HEK293 (cell line): ENCODE results near the gene TRMT61A.

ENCODE experiments used
- CTCF ChIA-PET: fragments of 350-600 bp; formaldehyde crosslinking; extraction: SDS; loops from one replicate; lab custom pipeline; 2021; ENCODE audit warnings: antibody characterized with exemption; lab: Yijun Ruan, JAX
- POLR2A ChIA-PET: fragments of 300-600 bp; formaldehyde crosslinking; extraction: SDS; loops from one replicate; lab custom pipeline; 2020; ENCODE audit warnings: antibody characterized with exemption, inconsistent platforms; lab: Yijun Ruan, JAX
- H3K27ac ChIP-seq: fragments of 200-500 bp; sonication (Bioruptor generic); 2 replicates; pipeline ENCODE4 v1.5.1; 2014; ENCODE audit warnings: low read depth, low read length, control low read depth, inconsistent platforms; ENCODE audit errors: extremely low read depth
- H3K36me3 ChIP-seq, 2 experiments: fragments of 200-500 bp in 1 of 2; sonication (Bioruptor generic) in 1 of 2; 1 replicate in 1 of 2; 2 replicates in 1 of 2; pipeline ENCODE4 v1.5.1; 2014 to 2017; ENCODE audit warnings: inconsistent platforms in 2 of 2, low read length in 2 of 2; ENCODE audit not compliant: control insufficient read depth in 2 of 2, insufficient read depth in 1 of 2
- H3K4me1 ChIP-seq: fragments of 200-500 bp; sonication (Bioruptor generic); 2 replicates; pipeline ENCODE4 v1.5.1; 2014; ENCODE audit warnings: mild to moderate bottlenecking, low read length, inconsistent platforms; ENCODE audit not compliant: control insufficient read depth, insufficient read depth
- H3K4me3 ChIP-seq: 2 replicates; pipeline ENCODE4 v1.5.1; 2011; ENCODE audit warnings: low read depth, mild to moderate bottlenecking, control low read depth, low read length, moderate library complexity
- H3K9me3 ChIP-seq: fragments of 200-500 bp; sonication (Bioruptor generic); 2 replicates; pipeline ENCODE4 v1.5.1; 2014; ENCODE audit warnings: low read depth, low read length, inconsistent platforms; ENCODE audit not compliant: control insufficient read depth, insufficient read depth
- GLI2 ChIP-seq: fragments of 450-650 bp; formaldehyde crosslinking; IDR thresholded peaks from 2 replicates; pipeline ENCODE4; 2017; ENCODE audit warnings: missing biosample characterization, missing genetic modification characterization, low read depth, borderline replicate concordance
- MEIS1 ChIP-seq: sonication (generic); formaldehyde crosslinking; IDR thresholded peaks from 2 replicates; pipeline ENCODE4 v1.8.1; 2022; ENCODE audit warnings: missing genetic modification reagents, mild to moderate bottlenecking, borderline replicate concordance
- SALL2 ChIP-seq: fragments of 450-650 bp; formaldehyde crosslinking; IDR thresholded peaks from 2 replicates; pipeline ENCODE4 v1.5.0; 2017; ENCODE audit warnings: missing biosample characterization, mild to moderate bottlenecking, missing genetic modification characterization, borderline replicate concordance
- SETDB1 ChIP-seq: IDR thresholded peaks from one replicate; pipeline ENCODE4 v1.6.1; 2017; ENCODE audit warnings: mild to moderate bottlenecking, low read length, moderate library complexity, mixed read lengths; ENCODE audit not compliant: insufficient read length
- ZBTB20 ChIP-seq: fragments of 450-650 bp; formaldehyde crosslinking; IDR thresholded peaks from 2 replicates; pipeline ENCODE4 v1.5.1; 2016; ENCODE audit warnings: missing biosample characterization, missing genetic modification characterization
- ZNF19 ChIP-seq: fragments of 450-650 bp; formaldehyde crosslinking; IDR thresholded peaks from 2 replicates; pipeline ENCODE4; 2016; ENCODE audit warnings: missing biosample characterization, missing genetic modification characterization, low read depth
- ZNF223 ChIP-seq: fragments of 450-650 bp; formaldehyde crosslinking; IDR thresholded peaks from 2 replicates; pipeline ENCODE4 v1.5.1; 2016; ENCODE audit warnings: missing biosample characterization, missing genetic modification characterization
- ZNF23 ChIP-seq: fragments of 450-650 bp; formaldehyde crosslinking; IDR thresholded peaks from 2 replicates; pipeline ENCODE4 v1.5.1; 2016; ENCODE audit warnings: missing biosample characterization, missing genetic modification characterization, borderline replicate concordance
- ZNF274 ChIP-seq, 2 experiments: fragments of 200-500 bp in 1 of 2; fragments of 450-650 bp in 1 of 2; sonication (Bioruptor generic) in 1 of 2; formaldehyde crosslinking in 1 of 2; IDR thresholded peaks; 2 replicates each; pipeline versions ENCODE4 v1.5.1 to v1.6.1; 2014 to 2016; ENCODE audit warnings: borderline replicate concordance in 1 of 2, inconsistent platforms in 1 of 2, low read length in 1 of 2, missing biosample characterization in 1 of 2, missing genetic modification characterization in 1 of 2
- ZNF311 ChIP-seq: fragments of 450-650 bp; formaldehyde crosslinking; IDR thresholded peaks from 2 replicates; pipeline ENCODE4 v1.5.1; 2017; ENCODE audit warnings: missing biosample characterization, missing genetic modification characterization, borderline replicate concordance
- ZNF544 ChIP-seq: fragments of 450-650 bp; formaldehyde crosslinking; IDR thresholded peaks from 2 replicates; pipeline ENCODE4 v1.5.0; 2017; ENCODE audit warnings: missing biosample characterization, missing genetic modification characterization
- ZNF548 ChIP-seq: fragments of 450-650 bp; formaldehyde crosslinking; IDR thresholded peaks from 2 replicates; pipeline ENCODE4 v1.5.1; 2016; ENCODE audit warnings: missing biosample characterization, missing genetic modification characterization
- ZNF561 ChIP-seq: fragments of 450-650 bp; IDR thresholded peaks from 2 replicates; pipeline ENCODE4 v1.5.1; 2018; ENCODE audit warnings: missing biosample characterization, missing genetic modification characterization, borderline replicate concordance
- ZNF596 ChIP-seq: fragments of 450-650 bp; IDR thresholded peaks from 2 replicates; pipeline ENCODE4 v1.5.0; 2018; ENCODE audit warnings: missing biosample characterization, mild to moderate bottlenecking, missing genetic modification characterization, moderate library complexity
- ZNF629 ChIP-seq: fragments of 450-650 bp; formaldehyde crosslinking; IDR thresholded peaks from 2 replicates; pipeline ENCODE4 v1.5.1; 2017; ENCODE audit warnings: missing biosample characterization, missing genetic modification characterization
- ZNF777 ChIP-seq: fragments of 450-650 bp; formaldehyde crosslinking; IDR thresholded peaks from 2 replicates; pipeline ENCODE4 v1.5.1; 2017; ENCODE audit warnings: missing biosample characterization, missing genetic modification characterization, borderline replicate concordance
- TF ChIP-seq, protein P1 (sequence below): fragments of 450-650 bp; formaldehyde crosslinking; IDR thresholded peaks from 2 replicates; pipeline ENCODE4 v1.5.1; 2016; ENCODE audit warnings: missing biosample characterization, missing genetic modification characterization
- TF ChIP-seq, protein P2 (sequence below): fragments of 450-650 bp; formaldehyde crosslinking; conservative IDR thresholded peaks from 2 replicates; pipeline ENCODE4 v1.5.1; 2016; ENCODE audit warnings: low read depth, missing biosample characterization, missing genetic modification characterization
- TF ChIP-seq, protein P3 (sequence below): fragments of 450-650 bp; formaldehyde crosslinking; IDR thresholded peaks from 2 replicates; pipeline ENCODE4 v1.5.1; 2016; ENCODE audit warnings: missing biosample characterization, missing genetic modification characterization

Gene TRMT61A

DNA sequence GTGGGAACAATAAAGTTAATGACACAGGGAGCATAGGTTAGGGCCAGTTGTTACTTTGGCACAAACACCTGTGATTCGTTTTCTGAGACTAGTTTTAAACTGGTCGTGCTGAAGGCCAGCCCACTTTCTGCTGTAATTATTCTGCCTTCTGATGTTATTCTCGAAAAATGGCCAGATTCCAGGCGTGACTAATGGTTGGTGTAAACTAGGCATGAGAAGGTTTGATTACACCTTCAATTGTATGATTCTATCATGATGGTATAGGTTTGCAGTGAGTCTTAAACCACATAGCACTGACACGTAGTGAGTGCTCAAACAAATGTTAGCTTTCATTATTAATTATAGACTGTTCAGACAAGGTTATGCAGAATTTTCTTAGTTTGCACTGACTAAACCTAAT is 45.4 kb upstream of the TRMT61A start (continued):
- TF ChIP-seq SALL2 (tag by site-specific recombination) (no peak), ZNF629 (tag by site-specific recombination) (peak; percentile 35), ZNF561 (tag by site-specific recombination) (no peak)
- TF ChIP-seq, protein P1, sequence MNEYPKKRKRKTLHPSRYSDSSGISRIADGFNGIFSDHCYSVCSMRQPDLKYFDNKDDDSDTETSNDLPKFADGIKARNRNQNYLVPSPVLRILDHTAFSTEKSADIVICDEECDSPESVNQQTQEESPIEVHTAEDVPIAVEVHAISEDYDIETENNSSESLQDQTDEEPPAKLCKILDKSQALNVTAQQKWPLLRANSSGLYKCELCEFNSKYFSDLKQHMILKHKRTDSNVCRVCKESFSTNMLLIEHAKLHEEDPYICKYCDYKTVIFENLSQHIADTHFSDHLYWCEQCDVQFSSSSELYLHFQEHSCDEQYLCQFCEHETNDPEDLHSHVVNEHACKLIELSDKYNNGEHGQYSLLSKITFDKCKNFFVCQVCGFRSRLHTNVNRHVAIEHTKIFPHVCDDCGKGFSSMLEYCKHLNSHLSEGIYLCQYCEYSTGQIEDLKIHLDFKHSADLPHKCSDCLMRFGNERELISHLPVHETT, result no peak
- TF ChIP-seq, protein P2, sequence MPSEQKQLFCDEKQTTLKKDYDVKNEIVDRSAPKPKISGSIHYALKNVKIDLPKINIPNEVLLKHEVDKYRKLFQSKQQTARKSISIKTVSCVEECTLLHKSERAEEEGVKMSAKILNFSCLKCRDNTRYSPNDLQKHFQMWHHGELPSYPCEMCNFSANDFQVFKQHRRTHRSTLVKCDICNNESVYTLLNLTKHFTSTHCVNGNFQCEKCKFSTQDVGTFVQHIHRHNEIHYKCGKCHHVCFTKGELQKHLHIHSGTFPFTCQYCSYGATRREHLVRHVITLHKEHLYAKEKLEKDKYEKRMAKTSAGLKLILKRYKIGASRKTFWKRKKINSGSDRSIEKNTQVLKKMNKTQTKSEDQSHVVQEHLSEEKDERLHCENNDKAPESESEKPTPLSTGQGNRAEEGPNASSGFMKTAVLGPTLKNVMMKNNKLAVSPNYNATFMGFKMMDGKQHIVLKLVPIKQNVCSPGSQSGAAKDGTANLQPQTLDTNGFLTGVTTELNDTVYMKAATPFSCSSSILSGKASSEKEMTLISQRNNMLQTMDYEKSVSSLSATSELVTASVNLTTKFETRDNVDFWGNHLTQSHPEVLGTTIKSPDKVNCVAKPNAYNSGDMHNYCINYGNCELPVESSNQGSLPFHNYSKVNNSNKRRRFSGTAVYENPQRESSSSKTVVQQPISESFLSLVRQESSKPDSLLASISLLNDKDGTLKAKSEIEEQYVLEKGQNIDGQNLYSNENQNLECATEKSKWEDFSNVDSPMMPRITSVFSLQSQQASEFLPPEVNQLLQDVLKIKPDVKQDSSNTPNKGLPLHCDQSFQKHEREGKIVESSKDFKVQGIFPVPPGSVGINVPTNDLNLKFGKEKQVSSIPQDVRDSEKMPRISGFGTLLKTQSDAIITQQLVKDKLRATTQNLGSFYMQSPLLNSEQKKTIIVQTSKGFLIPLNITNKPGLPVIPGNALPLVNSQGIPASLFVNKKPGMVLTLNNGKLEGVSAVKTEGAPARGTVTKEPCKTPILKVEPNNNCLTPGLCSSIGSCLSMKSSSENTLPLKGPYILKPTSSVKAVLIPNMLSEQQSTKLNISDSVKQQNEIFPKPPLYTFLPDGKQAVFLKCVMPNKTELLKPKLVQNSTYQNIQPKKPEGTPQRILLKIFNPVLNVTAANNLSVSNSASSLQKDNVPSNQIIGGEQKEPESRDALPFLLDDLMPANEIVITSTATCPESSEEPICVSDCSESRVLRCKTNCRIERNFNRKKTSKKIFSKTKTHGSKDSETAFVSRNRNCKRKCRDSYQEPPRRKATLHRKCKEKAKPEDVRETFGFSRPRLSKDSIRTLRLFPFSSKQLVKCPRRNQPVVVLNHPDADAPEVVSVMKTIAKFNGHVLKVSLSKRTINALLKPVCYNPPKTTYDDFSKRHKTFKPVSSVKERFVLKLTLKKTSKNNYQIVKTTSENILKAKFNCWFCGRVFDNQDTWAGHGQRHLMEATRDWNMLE (tag by site-specific recombination), result no peak
- TF ChIP-seq, all 188 proteins: peak for 7

DNA sequence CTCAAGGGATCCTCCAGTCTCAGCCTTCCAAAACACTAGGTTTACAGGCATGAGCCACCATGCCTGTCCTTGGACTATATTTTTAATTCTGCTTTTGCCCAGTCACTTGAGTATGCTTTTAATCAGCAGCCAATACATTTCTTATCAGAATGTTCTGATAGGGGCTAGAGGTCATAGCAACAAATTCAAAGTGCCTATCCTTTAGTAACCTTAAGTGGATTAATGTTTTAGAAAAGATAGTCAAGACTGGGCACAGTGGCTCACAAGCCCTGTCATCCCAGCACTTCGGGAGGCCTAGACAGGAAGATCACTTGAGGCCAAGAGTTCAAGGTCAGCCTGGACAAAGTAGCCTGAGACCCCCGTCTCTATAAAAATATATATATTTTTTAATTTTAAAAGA is 43.5 kb upstream of the TRMT61A start:
- CTCF ChIA-PET, result no interaction called here
- H3K9me3 ChIP-seq, result no peaks in the 10 kb centered on the region
- peaks cover 39 to 54% of the 10 kb centered on the region in 2 experiments for H3K36me3 ChIP-seq
- POLR2A ChIA-PET, result no interaction called here
- H3K4me3 ChIP-seq, result no peak overlapping the region
- H3K4me1 ChIP-seq, result no peaks in the 10 kb centered on the region
- no peak overlapping the region for H3K27ac ChIP-seq
- no peak for TF ChIP-seq ZNF23
- no peak for TF ChIP-seq ZBTB20 (tag by site-specific recombination)
- TF ChIP-seq ZNF548 (tag by site-specific recombination), result no peak
- TF ChIP-seq MEIS1 (CRISPR knock-in tag), result no peak
- TF ChIP-seq, protein P3, sequence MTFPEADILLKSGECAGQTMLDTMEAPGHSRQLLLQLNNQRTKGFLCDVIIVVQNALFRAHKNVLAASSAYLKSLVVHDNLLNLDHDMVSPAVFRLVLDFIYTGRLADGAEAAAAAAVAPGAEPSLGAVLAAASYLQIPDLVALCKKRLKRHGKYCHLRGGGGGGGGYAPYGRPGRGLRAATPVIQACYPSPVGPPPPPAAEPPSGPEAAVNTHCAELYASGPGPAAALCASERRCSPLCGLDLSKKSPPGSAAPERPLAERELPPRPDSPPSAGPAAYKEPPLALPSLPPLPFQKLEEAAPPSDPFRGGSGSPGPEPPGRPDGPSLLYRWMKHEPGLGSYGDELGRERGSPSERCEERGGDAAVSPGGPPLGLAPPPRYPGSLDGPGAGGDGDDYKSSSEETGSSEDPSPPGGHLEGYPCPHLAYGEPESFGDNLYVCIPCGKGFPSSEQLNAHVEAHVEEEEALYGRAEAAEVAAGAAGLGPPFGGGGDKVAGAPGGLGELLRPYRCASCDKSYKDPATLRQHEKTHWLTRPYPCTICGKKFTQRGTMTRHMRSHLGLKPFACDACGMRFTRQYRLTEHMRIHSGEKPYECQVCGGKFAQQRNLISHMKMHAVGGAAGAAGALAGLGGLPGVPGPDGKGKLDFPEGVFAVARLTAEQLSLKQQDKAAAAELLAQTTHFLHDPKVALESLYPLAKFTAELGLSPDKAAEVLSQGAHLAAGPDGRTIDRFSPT (tag by site-specific recombination), result no peak

DNA sequence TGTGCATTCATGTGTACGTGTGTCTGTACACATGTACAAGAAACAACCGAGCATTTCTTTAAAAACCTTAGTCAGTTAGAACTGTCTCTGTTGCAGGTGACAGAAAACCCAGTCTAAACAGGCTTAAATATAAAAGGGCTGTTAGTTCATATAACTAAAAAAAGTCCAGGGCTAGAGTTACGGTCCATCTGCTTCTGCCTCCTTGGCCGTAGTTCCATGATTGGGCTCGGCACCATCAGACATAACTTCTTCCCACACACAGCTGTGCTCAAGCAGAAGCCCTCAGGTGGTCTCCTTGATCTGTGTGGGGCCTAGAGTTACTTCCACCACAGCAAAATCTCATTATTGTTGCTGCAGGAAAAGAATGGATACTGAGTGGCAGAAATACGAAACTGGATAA is 40.9 kb upstream of the TRMT61A start:
- POLR2A ChIA-PET, result no interaction called here
- Histone ChIP-seq H3K4me3 (no peak overlapping the region), H3K4me1 (no peaks in the 10 kb centered on the region), H3K36me3 (peaks cover 31 to 57% of the 10 kb centered on the region in 2 experiments), H3K27ac (no peak overlapping the region), H3K9me3 (no peaks in the 10 kb centered on the region)
- CTCF ChIA-PET, result interaction anchor here (2.4 kb wide), 1 partner anchor 12 kb away, joined by 15 read pairs; no protein-coding TSS in a partner anchor
- TF ChIP-seq ZNF544 (tag by site-specific recombination), result no peak
- no peak for TF ChIP-seq ZNF311
- no peak for TF ChIP-seq ZNF274 (IDR thresholded peaks at IDR 0.05; ENCODE audit: low read length)
- TF ChIP-seq ZNF274 (tag by site-specific recombination; IDR thresholded peaks at IDR 0.05; ENCODE audit: borderline replicate concordance), result no peak
- no peak for TF ChIP-seq ZNF223 (tag by site-specific recombination)
- TF ChIP-seq ZNF777 (tag by site-specific recombination), result no peak
- no peak for TF ChIP-seq ZNF19 (tag by site-specific recombination)
- TF ChIP-seq ZNF596 (tag by site-specific recombination), result no peak
- TF ChIP-seq SETDB1, result no peak
- no peak for TF ChIP-seq GLI2 (tag by site-specific recombination)
